Ovary (tissue), 10 donors: ENCODE data around the gene HNRNPA1L2. TPM values are rescaled to one million over a fixed set of nuclear protein-coding genes. Genes with fewer than 3 reads are reported as not detected.
"Not testable (repeated sequence)": the region's sequence is repeated elsewhere in the genome, so short reads cannot be mapped to it uniquely, and the experiment has no call there.

Experiments used
- DNase-seq, 5 donors: peaks; one replicate each; pipeline ENCODE4 v3.0.0-alpha.2; 2019 to 2020
- H3K27ac ChIP-seq, 2 donors: fragments of 200-600 bp; one replicate each; pipeline versions ENCODE4 v1.5.1 to v1.8.0; 2019 to 2022
- H3K27me3 ChIP-seq: fragments of 200-600 bp; one replicate; pipeline ENCODE4 v1.8.0; 2022
- H3K36me3 ChIP-seq: fragments of 200-600 bp; sonication (generic); one replicate; pipeline ENCODE4 v1.5.1; 2019
- H3K4me1 ChIP-seq: one replicate; pipeline ENCODE4 v1.8.1; 2013; ENCODE audit warnings: mild to moderate bottlenecking, moderate library complexity; ENCODE audit not compliant: insufficient read depth
- H3K4me3 ChIP-seq: fragments of 200-600 bp; sonication (generic); one replicate; pipeline ENCODE4 v1.5.1; 2017
- H3K9me3 ChIP-seq, 2 donors: fragments of 200-600 bp in 1 of 2; sonication (generic) in 1 of 2; one replicate each; pipeline versions ENCODE4 v1.5.1 to v1.8.1; 2013 to 2019; ENCODE audit warnings: mild to moderate bottlenecking in 1 of 2, moderate library complexity in 1 of 2
- CTCF ChIP-seq, 3 donors: fragments of 450-650 bp in 2 of 3; fragments of 200-600 bp in 1 of 3; IDR thresholded peaks; one replicate each; pipeline versions ENCODE4 v1.5.1 to v1.8.0; 2016 to 2022; ENCODE audit warnings: antibody characterized with exemption in 3 of 3, mild to moderate bottlenecking in 1 of 3
- EP300 ChIP-seq: sonication (generic); formaldehyde crosslinking; IDR thresholded peaks from one replicate; pipeline ENCODE4 v1.6.1; 2017; ENCODE audit warnings: antibody characterized with exemption
- POLR2A ChIP-seq: fragments of 450-650 bp; IDR thresholded peaks from one replicate; pipeline ENCODE4 v1.6.1; 2017; ENCODE audit warnings: antibody characterized with exemption, mild to moderate bottlenecking, moderate library complexity
- WGBS, 3 donors: extraction: QIAGEN DNeasy Blood & Tissue Kit in 1 of 3; methylation state at CpG; one replicate each; pipeline versions ENCODE4 v1.1.5 to v1.1.7; 2013 to 2017; 5-methylcytosine and 5-hydroxymethylcytosine counted together
- intact Hi-C, 4 donors: fragments of 100-400 bp; cut with DNase I; formaldehyde crosslinking; loops; one replicate each; pipeline versions ENCODE4 v1.11.0 to v1.15.1; 2022 to 2023
- long read RNA-seq, 3 donors: library from polyadenylated mRNA in 2 of 3; unstranded in 2 of 3; transcript quantifications; one replicate each; pipeline ENCODE4 v2.0.0 and lab custom pipeline, GENCODE V29; 2021 to 2026
- polyA plus RNA-seq, 2 donors: library from polyadenylated mRNA; stranded (reverse); fragments of 200-250 nt in 1 of 2; fragments of 350-450 nt in 1 of 2; fragmentation: Illumina TruSeq in 1 of 2; extraction: RNeasy Lipid Tissue Mini Kit (QIAGEN cat#74804) in 1 of 2; gene quantifications; one replicate each; pipeline ENCODE4 v1.2.3, GENCODE V29; 2013 to 2014
- total RNA-seq, 7 donors: library from RNA; depleted of rRNA in 2 of 7; stranded (reverse); fragments of >200 nt in 2 of 7; fragmentation: NEBNext Ultra II Directional in 3 of 7; extraction: Animal tissue kit (Norgen Biotek cat#: 25700) in 3 of 7; gene quantifications; one replicate each; pipeline versions ENCODE4 v1.1.0 to v1.2.4, GENCODE V29; 2016 to 2023
- donor health status: DM: no; HTN: no; CAD: no; lungs with moderate emphysema.
- donor health status: DM: no; HTN: no; CAD: no.
- donor health status: Bipolar disorder and iron deficiency.
- donor health status: DM: yes; HTN: yes; CAD: no.
- donor health status: DM: no; HTN: no; CAD: no.
- donor health status: DM: yes; HTN: yes; CAD: no.

HNRNPA1L2 gene
- total RNA-seq (10 to 100 TPM in 3 of 7 donors, 1 to 10 TPM in 4; 2.3 to 12.6 (median 8.5) TPM), polyA plus RNA-seq (10 to 100 TPM; 10.3 to 16.2 TPM)
- long read RNA-seq, donor 1, partial matches to known transcripts, result 0 of 1 reads
- long read RNA-seq, donor 1, other reads (novel, unspliced or antisense), result 0 of 1 reads
- long read RNA-seq, donor 2, transcript HNRNPA1L2-201 (1 exons, 1,372 nt), result major isoform, 9 of 9 reads
- long read RNA-seq, donor 2, partial matches to known transcripts, result 0 of 9 reads
- long read RNA-seq, donor 2, other reads (novel, unspliced or antisense), result 0 of 9 reads
- long read RNA-seq, donor 3, partial matches to known transcripts, result 0 of 1 reads
- long read RNA-seq, donor 3, other reads (novel, unspliced or antisense), result 0 of 1 reads

- intact Hi-C loops, result no loop called here
- Histone ChIP-seq H3K27ac (no peak within 1 kb of the TSS), H3K36me3 (no peaks in the 10 kb centered on the region), H3K4me3 (no peak within 1 kb of the TSS), H3K9me3 (no peaks in the 10 kb centered on the region), H3K27me3 (no peaks in the 10 kb centered on the region), H3K4me1 (peaks cover 2% of the 10 kb centered on the region)
- WGBS, 3 donors, result 96 to 97% (median 97%) methylated on average over 7 of the region's 7 CpGs
- TF ChIP-seq EP300, result no peak
- TF ChIP-seq POLR2A, result no peak
- TF ChIP-seq CTCF (IDR thresholded peaks at IDR 0.05), result no peak
- no peak for DNase-seq
These were observed at the start of gene HNRNPA1L2 for GRCh38 chr13:52642131-52642530. Gene HNRNPA1L2, plus strand, starts transcription at chr13:52642431. Its CDS starts 62 bp downstream, at chr13:52642493.

DNA sequence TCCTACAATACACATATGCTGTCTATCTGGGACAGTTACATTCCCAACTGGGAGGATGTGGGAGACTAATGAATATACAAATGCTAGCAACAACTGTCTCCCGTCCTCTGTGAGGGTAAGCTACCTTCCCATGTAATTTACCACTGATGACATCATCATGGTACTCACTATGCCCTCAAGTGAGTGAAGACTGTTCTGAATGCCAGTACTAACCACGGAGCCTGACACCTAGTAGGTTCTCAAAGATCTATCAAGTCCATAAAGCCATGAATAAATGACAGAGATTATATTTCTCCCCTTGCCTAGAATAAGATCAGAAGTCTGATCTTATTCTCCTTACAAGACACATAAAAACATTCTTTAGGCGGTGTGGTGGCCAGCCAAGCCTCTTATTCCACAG is 49.1 kb upstream of the HNRNPA1L2 start:
- 73 to 82% (median 81%) methylated on average over 3 of the region's 3 CpGs for WGBS, 3 donors
- intact Hi-C loops, result not testable (repeated sequence)

DNA sequence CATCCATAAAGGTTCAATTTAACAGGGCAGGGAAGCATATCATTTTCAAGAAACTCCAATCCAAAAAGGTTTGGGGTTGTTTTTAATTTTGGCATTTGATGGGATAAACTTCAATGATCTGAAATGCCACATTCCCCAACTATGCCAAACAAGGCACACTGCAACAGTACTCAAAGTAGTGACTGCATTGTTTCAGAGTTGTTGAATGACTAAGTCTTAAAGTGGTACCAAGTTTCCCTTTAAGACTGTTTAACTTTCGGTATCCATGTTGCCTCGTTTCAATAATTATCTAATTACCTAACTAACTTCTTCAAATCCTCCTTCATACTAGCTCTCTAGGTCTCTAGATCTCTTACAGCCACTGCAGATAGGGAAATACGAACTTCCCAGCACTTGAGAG is 48.4 kb upstream of the HNRNPA1L2 start:
- H3K9me3 ChIP-seq, intact Hi-C loops, H3K27ac ChIP-seq, H3K27me3 ChIP-seq, H3K36me3 ChIP-seq, DNase-seq, H3K4me3 ChIP-seq, H3K4me1 ChIP-seq: not testable (repeated sequence)
- WGBS, 3 donors, result 82 to 85% (median 83%) methylated on average over 3 of the region's 3 CpGs

More for the DNA sequence above, 49.1 kb upstream of the HNRNPA1L2 start:
- DNase-seq, H3K9me3 ChIP-seq, H3K27me3 ChIP-seq, H3K4me1 ChIP-seq, H3K4me3 ChIP-seq, H3K36me3 ChIP-seq, H3K27ac ChIP-seq: not testable (repeated sequence)

DNA sequence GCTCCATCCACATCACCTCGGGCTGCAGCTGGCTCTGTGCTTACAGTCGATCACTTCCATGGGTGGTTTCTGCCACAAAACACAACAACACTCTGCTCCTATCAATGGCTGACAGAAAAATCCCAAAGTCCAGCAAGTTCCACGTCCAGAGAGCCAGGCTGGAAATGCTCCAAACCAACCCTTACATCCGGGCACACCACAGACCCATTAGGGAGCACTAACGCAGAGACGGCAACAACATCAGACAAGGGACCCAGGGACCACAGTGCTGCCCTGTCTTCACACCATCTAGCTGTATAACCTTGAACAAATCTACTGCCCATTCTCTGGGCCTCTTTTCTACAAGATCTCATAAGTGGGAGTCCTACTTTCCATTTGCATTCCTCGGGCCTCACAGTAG is 47.9 kb upstream of the HNRNPA1L2 start:
- intact Hi-C loops, H3K9me3 ChIP-seq, H3K27me3 ChIP-seq, H3K27ac ChIP-seq, H3K36me3 ChIP-seq, H3K4me3 ChIP-seq, H3K4me1 ChIP-seq, DNase-seq: not testable (repeated sequence)
- 63 to 70% (median 69%) methylated on average over 7 of the region's 7 CpGs for WGBS, 3 donors

DNA sequence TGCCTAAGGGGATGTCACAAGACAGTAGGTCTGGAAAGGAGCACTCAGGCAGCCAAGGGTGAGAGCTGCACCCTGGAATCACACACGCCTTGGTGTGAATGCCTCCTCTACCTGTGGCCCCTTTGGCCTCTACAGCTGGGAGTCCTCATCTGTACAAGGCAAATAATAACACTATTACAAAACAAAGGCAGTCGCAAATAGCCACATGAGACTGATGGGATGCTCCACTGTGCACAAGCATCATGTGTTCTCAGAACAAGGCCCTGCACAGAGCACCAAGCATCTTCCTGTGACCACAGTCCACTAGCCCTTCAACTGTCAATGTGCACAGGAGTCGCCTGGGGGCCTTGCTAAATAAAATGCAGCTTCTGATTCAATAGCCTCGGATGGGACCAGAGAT is 44.6 kb upstream of the HNRNPA1L2 start:
- WGBS, 3 donors, result 90 to 98% (median 94%) methylated on average over 4 of the region's 4 CpGs

More for the DNA sequence above, 44.6 kb upstream of the HNRNPA1L2 start:
- DNase-seq, result no peak
- H3K4me1 ChIP-seq, result no peaks in the 10 kb centered on the region
- H3K27ac ChIP-seq, result no peak overlapping the region
- no peaks in the 10 kb centered on the region for H3K9me3 ChIP-seq
- no peak overlapping the region for H3K4me3 ChIP-seq
- TF ChIP-seq CTCF (IDR thresholded peaks at IDR 0.05) (no peak), POLR2A (no peak), EP300 (no peak)
- no peaks in the 10 kb centered on the region for H3K36me3 ChIP-seq
- intact Hi-C loops, result no loop called here
- H3K27me3 ChIP-seq, result no peaks in the 10 kb centered on the region
